DOHH2 (cell line): Measurements from ENCODE around the gene PRPF40A.

Experiments used
- H3F3A ChIP-seq: fragments of 200-600 bp; sonication (generic), shearing (Covaris generic); 2 replicates; pipeline ENCODE4 v1.6.0; 2016; ENCODE audit warnings: antibody characterized with exemption, mild to moderate bottlenecking; ENCODE audit not compliant: control insufficient read depth, insufficient read depth
- H3K27ac ChIP-seq: fragments of 200-600 bp; sonication (generic); 2 replicates; pipeline ENCODE4 v1.5.1; 2014; ENCODE audit warnings: low read depth, mild to moderate bottlenecking, low read length, moderate library complexity
- H3K27me3 ChIP-seq: fragments of 200-600 bp; sonication (generic); 2 replicates; pipeline ENCODE4 v1.6.1; 2014; ENCODE audit warnings: mild to moderate bottlenecking, low read length, mixed read lengths; ENCODE audit not compliant: control insufficient read depth
- H3K36me3 ChIP-seq: fragments of 200-600 bp; sonication (generic); 2 replicates; pipeline ENCODE4 v1.6.1; 2014; ENCODE audit warnings: mild to moderate bottlenecking, low read length, moderate library complexity, mixed read lengths; ENCODE audit not compliant: control insufficient read depth
- H3K4me1 ChIP-seq: fragments of 200-600 bp; sonication (generic); 2 replicates; pipeline ENCODE4 v1.6.1; 2014; ENCODE audit warnings: mild to moderate bottlenecking, low read length, mixed read lengths; ENCODE audit not compliant: control insufficient read depth
- H3K4me2 ChIP-seq: fragments of 200-600 bp; sonication (generic); 2 replicates; pipeline ENCODE4 v1.6.0; 2014; ENCODE audit warnings: mild to moderate bottlenecking, low read length, moderate library complexity
- H3K4me3 ChIP-seq: fragments of 200-600 bp; sonication (generic); 2 replicates; pipeline ENCODE4 v1.5.1; 2014; ENCODE audit warnings: mild to moderate bottlenecking, low read length, mixed read lengths
- H3K79me2 ChIP-seq: fragments of 200-600 bp; sonication (generic); 2 replicates; pipeline ENCODE4 v1.6.1; 2014; ENCODE audit warnings: mild to moderate bottlenecking, low read length, mixed read lengths; ENCODE audit not compliant: control insufficient read depth
- H3K9me2 ChIP-seq: fragments of 200-600 bp; sonication (generic); replicated peaks from 2 replicates; pipeline ENCODE4 v1.6.1; 2014; ENCODE audit warnings: mild to moderate bottlenecking, low read length, mixed read lengths; ENCODE audit not compliant: control insufficient read depth
- H3K9me3 ChIP-seq: fragments of 200-600 bp; sonication (generic); 2 replicates; pipeline ENCODE4 v1.6.1; 2014; ENCODE audit warnings: antibody characterized with exemption, low read length, mixed read lengths; ENCODE audit not compliant: control insufficient read depth, insufficient read depth
- H4K20me1 ChIP-seq: fragments of 200-600 bp; sonication (generic); 2 replicates; pipeline ENCODE4 v1.6.0; 2014; ENCODE audit warnings: low read depth, mild to moderate bottlenecking, antibody characterized with exemption, low read length, moderate library complexity; ENCODE audit not compliant: control insufficient read depth, insufficient read depth
- EZH2phosphoT487 ChIP-seq: fragments of 200-600 bp; sonication (generic); IDR thresholded peaks from 2 replicates; pipeline ENCODE4 v1.6.1; 2017; ENCODE audit warnings: borderline replicate concordance, mild to moderate bottlenecking, antibody characterized with exemption, low read length, moderate library complexity, mixed read lengths
- TF ChIP-seq, protein P1 (sequence below): fragments of 200-600 bp; sonication (generic); IDR thresholded peaks from one replicate; pipeline ENCODE4 v1.5.1; 2014; ENCODE audit warnings: antibody characterized with exemption, mild to moderate bottlenecking, low read depth, low read length; ENCODE audit not compliant: poor library complexity, severe bottlenecking

Gene PRPF40A

DNA sequence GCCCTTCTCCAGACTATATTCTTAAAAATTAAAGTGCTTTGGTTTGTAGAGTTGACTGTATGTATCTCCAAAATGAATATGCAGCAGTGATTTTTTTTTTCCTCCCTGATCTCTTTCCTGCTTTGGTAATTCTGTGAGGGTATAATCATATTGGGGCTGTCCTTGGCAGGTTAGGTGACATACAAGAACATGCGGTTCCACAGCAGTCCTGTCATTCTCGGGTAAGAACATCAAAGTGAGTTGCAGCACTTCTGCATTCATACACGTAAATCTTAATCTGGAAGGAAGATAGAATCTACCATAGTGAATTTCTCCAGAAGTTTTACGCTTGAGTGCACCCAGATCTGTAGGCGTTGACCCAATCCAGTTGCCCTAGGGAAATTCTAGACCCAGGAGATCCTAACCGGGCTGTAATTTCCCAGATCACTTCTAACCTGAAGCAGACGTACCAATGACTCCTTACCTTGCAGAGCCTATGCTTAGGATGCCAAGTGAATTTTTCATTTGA lies 109.4 kb downstream of the PRPF40A start:
- TF ChIP-seq EZH2phosphoT487 = no peak
- TF ChIP-seq, protein P1, sequence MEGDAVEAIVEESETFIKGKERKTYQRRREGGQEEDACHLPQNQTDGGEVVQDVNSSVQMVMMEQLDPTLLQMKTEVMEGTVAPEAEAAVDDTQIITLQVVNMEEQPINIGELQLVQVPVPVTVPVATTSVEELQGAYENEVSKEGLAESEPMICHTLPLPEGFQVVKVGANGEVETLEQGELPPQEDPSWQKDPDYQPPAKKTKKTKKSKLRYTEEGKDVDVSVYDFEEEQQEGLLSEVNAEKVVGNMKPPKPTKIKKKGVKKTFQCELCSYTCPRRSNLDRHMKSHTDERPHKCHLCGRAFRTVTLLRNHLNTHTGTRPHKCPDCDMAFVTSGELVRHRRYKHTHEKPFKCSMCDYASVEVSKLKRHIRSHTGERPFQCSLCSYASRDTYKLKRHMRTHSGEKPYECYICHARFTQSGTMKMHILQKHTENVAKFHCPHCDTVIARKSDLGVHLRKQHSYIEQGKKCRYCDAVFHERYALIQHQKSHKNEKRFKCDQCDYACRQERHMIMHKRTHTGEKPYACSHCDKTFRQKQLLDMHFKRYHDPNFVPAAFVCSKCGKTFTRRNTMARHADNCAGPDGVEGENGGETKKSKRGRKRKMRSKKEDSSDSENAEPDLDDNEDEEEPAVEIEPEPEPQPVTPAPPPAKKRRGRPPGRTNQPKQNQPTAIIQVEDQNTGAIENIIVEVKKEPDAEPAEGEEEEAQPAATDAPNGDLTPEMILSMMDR = no peak
- Histone ChIP-seq H3K27me3 (peaks cover 3% of the 10 kb centered on the region), H3K4me2 (no peak overlapping the region), H3K36me3 (no peaks in the 10 kb centered on the region), H3K79me2 (no peaks in the 10 kb centered on the region), H3K27ac (no peak overlapping the region), H4K20me1 (no peaks in the 10 kb centered on the region), H3F3A (no peaks in the 10 kb centered on the region), H3K9me2 (no peaks in the 10 kb centered on the region), H3K4me3 (no peak overlapping the region), H3K4me1 (peaks cover 15% of the 10 kb centered on the region), H3K9me3 (no peaks in the 10 kb centered on the region)

DNA sequence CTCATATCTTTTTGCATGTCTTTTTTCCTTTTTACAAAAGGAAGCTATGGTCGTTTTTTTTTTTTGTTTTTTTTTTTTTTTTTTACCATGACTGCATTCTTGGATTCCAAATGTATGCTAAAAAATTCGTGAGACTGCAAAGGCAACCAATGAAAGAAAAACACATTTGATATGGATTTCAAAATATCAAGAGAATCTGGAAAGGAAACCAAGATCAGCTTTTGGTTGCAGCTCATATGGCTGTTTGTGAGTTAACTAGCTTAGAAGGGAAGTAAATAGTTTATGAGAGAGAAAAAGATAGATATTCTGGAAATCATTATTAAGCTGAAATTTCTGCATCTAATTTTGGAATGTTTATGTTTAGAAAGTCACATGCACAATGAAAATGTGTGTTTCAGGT lies 110.3 kb downstream of the PRPF40A start:
- Histone ChIP-seq H3K4me2 (no peak overlapping the region), H3K9me3 (no peaks in the 10 kb centered on the region), H3K27ac (no peak overlapping the region)

DNA sequence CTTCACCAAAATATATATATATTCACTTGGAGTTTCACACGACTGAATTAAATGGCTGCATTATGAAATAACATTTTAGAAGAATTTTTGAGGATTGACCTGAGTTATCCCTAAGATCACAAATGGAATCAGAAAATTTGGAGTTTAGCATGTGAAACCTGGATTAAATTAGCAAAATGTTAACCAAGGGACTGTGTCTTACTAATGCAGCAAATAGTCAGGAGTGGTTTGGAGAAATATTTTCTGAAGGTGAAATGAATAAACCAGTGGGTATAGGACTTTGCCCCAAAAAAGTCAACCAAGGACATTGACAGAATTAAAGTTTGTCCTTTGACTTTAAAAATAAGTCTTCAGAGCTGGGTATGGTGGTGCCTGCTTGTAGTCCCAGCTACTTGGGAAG lies 111.2 kb downstream of the PRPF40A start:
- Histone ChIP-seq H4K20me1 (no peaks in the 10 kb centered on the region), H3K27ac (no peak overlapping the region), H3K79me2 (no peaks in the 10 kb centered on the region), H3K4me1 (no peaks in the 10 kb centered on the region), H3K9me3 (no peaks in the 10 kb centered on the region), H3K4me3 (no peak overlapping the region), H3K9me2 (no peaks in the 10 kb centered on the region), H3K27me3 (peaks cover 3% of the 10 kb centered on the region), H3K36me3 (no peaks in the 10 kb centered on the region), H3F3A (no peaks in the 10 kb centered on the region), H3K4me2 (no peak overlapping the region)
- no peak for TF ChIP-seq EZH2phosphoT487
- TF ChIP-seq, protein P1 = no peak

More for the DNA sequence above, 110.3 kb downstream of the PRPF40A start:
- H3K27me3 ChIP-seq = peaks cover 3% of the 10 kb centered on the region
- H3K9me2 ChIP-seq = no peaks in the 10 kb centered on the region
- H3K4me1 ChIP-seq = peaks cover 6% of the 10 kb centered on the region
- H3K79me2 ChIP-seq = no peaks in the 10 kb centered on the region
- H3K36me3 ChIP-seq = no peaks in the 10 kb centered on the region
- H3F3A ChIP-seq = no peaks in the 10 kb centered on the region
- no peaks in the 10 kb centered on the region for H4K20me1 ChIP-seq
- no peak overlapping the region for H3K4me3 ChIP-seq
- TF ChIP-seq, protein P1 = no peak
- no peak for TF ChIP-seq EZH2phosphoT487

DNA sequence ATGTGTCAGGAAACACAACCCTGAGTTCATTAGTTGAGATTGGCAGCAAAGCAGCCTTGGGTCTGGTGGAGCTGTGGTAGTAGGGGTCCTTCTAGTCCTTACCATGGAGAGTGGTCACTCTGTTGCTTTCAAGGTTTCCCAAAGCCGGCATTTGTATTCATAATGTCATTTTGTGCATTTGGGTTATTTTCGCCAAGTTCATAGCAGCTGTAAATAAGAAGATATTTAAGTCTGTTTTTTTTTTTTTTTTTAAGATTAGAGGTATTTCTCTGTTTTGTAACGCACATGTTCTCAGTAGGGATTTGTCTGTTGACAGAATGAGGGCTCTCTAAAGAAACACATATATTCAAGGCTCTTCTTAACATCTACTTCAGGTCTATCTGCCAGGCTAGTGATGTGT lies 114.1 kb downstream of the PRPF40A start:
- Histone ChIP-seq H3K4me3 (no peak overlapping the region), H3K27ac (no peak overlapping the region), H3K9me3 (no peaks in the 10 kb centered on the region), H3K27me3 (no peaks in the 10 kb centered on the region), H3K36me3 (no peaks in the 10 kb centered on the region), H3K4me1 (no peaks in the 10 kb centered on the region), H3F3A (no peaks in the 10 kb centered on the region), H4K20me1 (no peaks in the 10 kb centered on the region), H3K79me2 (no peaks in the 10 kb centered on the region), H3K9me2 (no peaks in the 10 kb centered on the region; the same call in 1 of the 2 replicates), H3K4me2 (no peak overlapping the region)
- no peak for TF ChIP-seq EZH2phosphoT487
- TF ChIP-seq, protein P1 = no peak
